ENCODE results near the gene ZFX.
A peak's percentile ranks its signal among the peaks of the same experiment; 100 is the strongest.
"Not testable (repeated sequence)": the region's sequence is repeated elsewhere in the genome, so short reads cannot be mapped to it uniquely, and the experiment has no call there.

Gene ZFX

GRCh38 chrX:24149351-24150050 is at the start of gene ZFX:
TSS of gene ZFX (plus strand) at chrX:24149729. CDS start at chrX:24172743, 23,014 bp downstream.
- DNase-seq (ENCODE audit: low read depth in 2 of 2), result peak; percentile 16 to 74

GRCh38 chrX:24100713-24101112 is 48.8 kb upstream of the ZFX start:
- DNase-seq (ENCODE audit: low read depth in 2 of 2), result no peak

GRCh38 chrX:24110069-24110468 is 39.5 kb upstream of the ZFX start:
- DNase-seq (ENCODE audit: low read depth in 2 of 2), result no peak

- no peak for DNase-seq (ENCODE audit: low read depth in 2 of 2)
Observed at GRCh38 chrX:24113181-24113580, 36.3 kb upstream of the ZFX start.

- DNase-seq (ENCODE audit: low read depth in 2 of 2), result no peak
Observed at GRCh38 chrX:24117258-24117657, 32.3 kb upstream of the ZFX start.

- no peak for DNase-seq (ENCODE audit: low read depth in 2 of 2)
Observed at GRCh38 chrX:24124244-24124799, 25.2 kb upstream of the ZFX start.

GRCh38 chrX:24125028-24125612 is 24.4 kb upstream of the ZFX start:
- DNase-seq (ENCODE audit: low read depth in 2 of 2), result no peak

- no peak for DNase-seq (ENCODE audit: low read depth in 2 of 2)
Observed at GRCh38 chrX:24131476-24131875, 18.1 kb upstream of the ZFX start.

- no peak for DNase-seq (ENCODE audit: low read depth in 2 of 2)
Observed at GRCh38 chrX:24133312-24133711, 16.2 kb upstream of the ZFX start.

GRCh38 chrX:24135768-24136167 is 13.8 kb upstream of the ZFX start:
- DNase-seq (ENCODE audit: low read depth in 2 of 2), result not testable (repeated sequence)

- no peak for DNase-seq (ENCODE audit: low read depth in 2 of 2)
Observed at GRCh38 chrX:24137192-24137591, 12.3 kb upstream of the ZFX start.

GRCh38 chrX:24143982-24144381 is 5.5 kb upstream of the ZFX start:
- DNase-seq (ENCODE audit: low read depth in 2 of 2), result not testable (repeated sequence)

GRCh38 chrX:24144528-24144927 is 5.0 kb upstream of the ZFX start:
- no peak for DNase-seq (ENCODE audit: low read depth in 2 of 2)

- DNase-seq (ENCODE audit: low read depth in 2 of 2), result no peak
Observed at GRCh38 chrX:24145303-24146186, 4.0 kb upstream of the ZFX start.

- DNase-seq (ENCODE audit: low read depth in 2 of 2), result no peak
Observed at GRCh38 chrX:24146283-24146949, 3.1 kb upstream of the ZFX start.

- DNase-seq (ENCODE audit: low read depth in 2 of 2), result no peak
Observed at GRCh38 chrX:24147165-24147564, 2.4 kb upstream of the ZFX start.

GRCh38 chrX:24148121-24148520 is 1.4 kb upstream of the ZFX start:
- no peak for DNase-seq (ENCODE audit: low read depth in 2 of 2)

GRCh38 chrX:24148535-24149350 is 786 bp upstream of the ZFX start:
- DNase-seq (ENCODE audit: low read depth in 2 of 2), result no peak

GRCh38 chrX:24150051-24150790 is 692 bp downstream of the ZFX start:
- DNase-seq (ENCODE audit: low read depth in 2 of 2), result peak; percentile 62 to 91

- no peak for DNase-seq (ENCODE audit: low read depth in 2 of 2)
Observed at GRCh38 chrX:24150898-24151297, 1.4 kb downstream of the ZFX start.

All from stimulated activated CD8-positive, alpha-beta memory T cell treated with anti-CD3 and anti-CD28 coated beads, Interleukin-7, amount 100 ng/mL, for 4 hours (primary cell).